Prostate gland (tissue), 2 donors: ENCODE measurements around the gene CD46.

Experiments
- POLR2A ChIP-seq: fragments of 450-650 bp; IDR thresholded peaks from one replicate; pipeline ENCODE4 v1.6.1; 2016; ENCODE audit warnings: antibody characterized with exemption, mild to moderate bottlenecking
- POLR2AphosphoS5 ChIP-seq: sonication (generic); formaldehyde crosslinking; IDR thresholded peaks from one replicate; pipeline ENCODE4 v1.6.1; 2017; ENCODE audit warnings: antibody characterized with exemption
- TF ChIP-seq, protein P1 (sequence below), 4 experiments: fragments of 200-600 bp in 2 of 4; fragments of 450-650 bp in 2 of 4; sonication (generic) in 2 of 4; IDR thresholded peaks; 1 replicate in 3 of 4; 2 replicates in 1 of 4; pipeline ENCODE4 v1.5.1; 2016 to 2019; ENCODE audit warnings: antibody characterized with exemption in 4 of 4, mild to moderate bottlenecking in 2 of 4, moderate library complexity in 2 of 4

DNA sequence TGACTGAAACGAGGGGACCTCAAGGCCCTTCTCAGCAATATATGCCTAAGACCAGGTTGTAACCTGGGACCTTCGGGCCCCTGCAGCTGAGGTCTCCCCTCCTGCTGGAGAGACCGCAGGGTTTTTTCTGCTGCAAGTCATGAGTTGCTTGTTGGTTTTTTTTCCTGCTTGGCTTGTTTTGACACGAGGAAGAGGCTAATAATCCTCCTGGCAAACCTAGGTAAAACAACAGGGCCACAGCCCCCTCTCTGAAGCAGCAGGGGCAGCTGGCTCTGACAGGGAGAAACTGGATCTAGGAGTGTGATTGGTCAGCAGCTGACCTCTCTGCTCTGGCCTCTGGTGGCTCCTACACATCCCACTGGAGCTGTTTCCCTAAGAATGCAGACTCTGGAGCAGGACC, 90.0 kb downstream of the CD46 start:
- no peak for TF ChIP-seq POLR2A
- TF ChIP-seq, protein P1, sequence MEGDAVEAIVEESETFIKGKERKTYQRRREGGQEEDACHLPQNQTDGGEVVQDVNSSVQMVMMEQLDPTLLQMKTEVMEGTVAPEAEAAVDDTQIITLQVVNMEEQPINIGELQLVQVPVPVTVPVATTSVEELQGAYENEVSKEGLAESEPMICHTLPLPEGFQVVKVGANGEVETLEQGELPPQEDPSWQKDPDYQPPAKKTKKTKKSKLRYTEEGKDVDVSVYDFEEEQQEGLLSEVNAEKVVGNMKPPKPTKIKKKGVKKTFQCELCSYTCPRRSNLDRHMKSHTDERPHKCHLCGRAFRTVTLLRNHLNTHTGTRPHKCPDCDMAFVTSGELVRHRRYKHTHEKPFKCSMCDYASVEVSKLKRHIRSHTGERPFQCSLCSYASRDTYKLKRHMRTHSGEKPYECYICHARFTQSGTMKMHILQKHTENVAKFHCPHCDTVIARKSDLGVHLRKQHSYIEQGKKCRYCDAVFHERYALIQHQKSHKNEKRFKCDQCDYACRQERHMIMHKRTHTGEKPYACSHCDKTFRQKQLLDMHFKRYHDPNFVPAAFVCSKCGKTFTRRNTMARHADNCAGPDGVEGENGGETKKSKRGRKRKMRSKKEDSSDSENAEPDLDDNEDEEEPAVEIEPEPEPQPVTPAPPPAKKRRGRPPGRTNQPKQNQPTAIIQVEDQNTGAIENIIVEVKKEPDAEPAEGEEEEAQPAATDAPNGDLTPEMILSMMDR (IDR thresholded peaks at IDR 0.05): no peak
- peak; percentile 58 for TF ChIP-seq POLR2AphosphoS5
